ENCODE data around the gene NAA20. TPM values are rescaled to one million over a fixed set of nuclear protein-coding genes. Genes with fewer than 3 reads are reported as not detected.

NAA20 gene
- total RNA-seq, 2 experiments from 2014 or later: 18.8 to 18.9 TPM

- no peak for TF ChIP-seq CTCF (IDR thresholded peaks at IDR 0.05)
- DNase-seq (peak in 4 of 14 experiments; percentile 17 to 42 (median 33)), ATAC-seq (ENCODE audit: poor library complexity) (no peak)
- Mint-ChIP-seq H3K27me3 (peaks cover 17% of the 10 kb centered on the region), H3K4me1 (ENCODE audit: low read depth) (peaks cover 32% of the 10 kb centered on the region), H3K27ac (no peak overlapping the region), H3K4me3 (peak overlapping the region; percentile 79), H3K9me3 (no peaks in the 10 kb centered on the region), H3K36me3 (ENCODE audit: low read depth) (peaks cover 18% of the 10 kb centered on the region)
- Histone ChIP-seq H3K9me3 (ENCODE audit: control insufficient read depth in 1 of 2, insufficient read depth in 1 of 2, low read length in 2 of 2) (no peaks in the 10 kb centered on the region), H3K27me3 (ENCODE audit: control insufficient read depth in 1 of 2, insufficient read depth in 2 of 2, low read length in 2 of 2) (peaks cover 2 to 4% of the 10 kb centered on the region in 2 experiments), H3K4me1 (ENCODE audit: insufficient read depth, low read length) (peaks cover 28% of the 10 kb centered on the region), H3K4me3 (ENCODE audit: low read length) (no peak overlapping the region), H3K27ac (ENCODE audit: low read depth in 1 of 2, low read length in 2 of 2) (no peak overlapping the region), H3K36me3 (ENCODE audit: insufficient read depth, low read length) (peaks cover 7% of the 10 kb centered on the region)
- intact Hi-C loops (cut with DNase I, micrococcal nuclease): loop anchor here (5.0 to 10.0 kb wide), 5 partner anchors 700 to 1730 kb away; partner anchors contain the start of genes XRN2 (in 2 of the 2), RALGAPA2 (in 1 of the 2), SMIM26 (in 1 of the 2) and ZNF133 (in 1 of the 2)
- POLR2A ChIA-PET: interaction anchor here (5.0 kb wide), 1 partner anchor 37 kb away, joined by 59 read pairs; the partner anchor contains the start of genes CFAP61 and CRNKL1
- CTCF ChIA-PET: no interaction called here
Measured at GRCh38 chr20:20014659-20015058, 2.5 kb upstream of the NAA20 start.

GRCh38 chr20:20017844-20018185 lies 653 bp downstream of the NAA20 start:
- DNase-seq: peak in 3 of 14 experiments; percentile 7 to 38 (median 11)
- Histone ChIP-seq H3K27ac (ENCODE audit: low read depth in 1 of 2, low read length in 2 of 2) (peak overlapping the region; percentile 25 to 47), H3K4me1 (ENCODE audit: insufficient read depth, low read length) (peaks cover 38% of the 10 kb centered on the region), H3K4me3 (ENCODE audit: low read length) (peak overlapping the region; percentile 76), H3K36me3 (ENCODE audit: insufficient read depth, low read length) (peaks cover 13% of the 10 kb centered on the region), H3K9me3 (ENCODE audit: control insufficient read depth in 1 of 2, insufficient read depth in 1 of 2, low read length in 2 of 2) (no peaks in the 10 kb centered on the region), H3K27me3 (ENCODE audit: control insufficient read depth in 1 of 2, insufficient read depth in 2 of 2, low read length in 2 of 2) (no peaks in the 10 kb centered on the region)
- H3K27ac Mint-ChIP-seq: peak overlapping the region; percentile 88
- TF ChIP-seq CTCF (IDR thresholded peaks at IDR 0.05): no peak
- H3K27me3 Mint-ChIP-seq: no peaks in the 10 kb centered on the region
- POLR2A ChIA-PET: interaction anchor here (1.3 to 5.0 kb wide), 2 partner anchors 13 to 34 kb away, joined by 4 to 59 read pairs; partner anchors contain the start of genes CFAP61 and CRNKL1
- H3K4me3 Mint-ChIP-seq: peak overlapping the region; percentile 95
- intact Hi-C loops (cut with DNase I, micrococcal nuclease): loop anchor here (1.0 to 10.0 kb wide), 7 partner anchors 33 to 1733 kb away; partner anchors contain the start of genes XRN2 (in 2 of the 2), CFAP61 (in 1 of the 2), CRNKL1 (in 1 of the 2) and RALGAPA2 (in 1 of the 2)
- ATAC-seq (ENCODE audit: poor library complexity): peak; percentile 24
- peaks cover 54% of the 10 kb centered on the region for H3K4me1 Mint-ChIP-seq (ENCODE audit: low read depth)
- CTCF ChIA-PET: interaction anchor here (1.4 to 2.3 kb wide), 2 partner anchors 9 to 34 kb away, joined by 5 to 24 read pairs; partner anchors contain the start of genes CFAP61 and CRNKL1
- H3K9me3 Mint-ChIP-seq: no peaks in the 10 kb centered on the region
- peaks cover 35% of the 10 kb centered on the region for H3K36me3 Mint-ChIP-seq (ENCODE audit: low read depth)

- Histone ChIP-seq H3K27me3 (ENCODE audit: control insufficient read depth in 1 of 2, insufficient read depth in 2 of 2, low read length in 2 of 2) (no peaks in the 10 kb centered on the region), H3K4me1 (ENCODE audit: insufficient read depth, low read length) (peaks cover 38% of the 10 kb centered on the region), H3K27ac (ENCODE audit: low read depth in 1 of 2, low read length in 2 of 2) (no peak overlapping the region), H3K36me3 (ENCODE audit: insufficient read depth, low read length) (peaks cover 19% of the 10 kb centered on the region), H3K9me3 (ENCODE audit: control insufficient read depth in 1 of 2, insufficient read depth in 1 of 2, low read length in 2 of 2) (no peaks in the 10 kb centered on the region), H3K4me3 (ENCODE audit: low read length) (peak overlapping the region; percentile 76)
- Mint-ChIP-seq H3K27ac (peak overlapping the region; percentile 88), H3K9me3 (no peaks in the 10 kb centered on the region), H3K4me1 (ENCODE audit: low read depth) (peaks cover 54% of the 10 kb centered on the region), H3K36me3 (ENCODE audit: low read depth) (peaks cover 39% of the 10 kb centered on the region), H3K27me3 (no peaks in the 10 kb centered on the region), H3K4me3 (peak overlapping the region; percentile 95)
- TF ChIP-seq CTCF (IDR thresholded peaks at IDR 0.05): no peak
- DNase-seq: no peak
- CTCF ChIA-PET: interaction anchor here (2.3 kb wide), 1 partner anchor 33 kb away, joined by 24 read pairs; the partner anchor contains the start of genes CFAP61 and CRNKL1
- no peak for ATAC-seq (ENCODE audit: poor library complexity)
- POLR2A ChIA-PET: interaction anchor here (5.0 kb wide), 1 partner anchor 34 kb away, joined by 59 read pairs; the partner anchor contains the start of genes CFAP61 and CRNKL1
- intact Hi-C loops (cut with DNase I, micrococcal nuclease): loop anchor here (1.0 to 10.0 kb wide), 6 partner anchors 33 to 1734 kb away; partner anchors contain the start of genes XRN2 (in 2 of the 2), RALGAPA2 (in 1 of the 2), SMIM26 (in 1 of the 2) and ZNF133 (in 1 of the 2)
Measured at GRCh38 chr20:20018366-20018765, 1.2 kb downstream of the NAA20 start.
